ENCODE data around the gene ST3GAL3.

ST3GAL3 gene

GRCh38 chr1:43887748-43888147 is 180.4 kb downstream of the ST3GAL3 start:
- DNase-seq (ENCODE audit: low read depth, low spot score), result no peak

GRCh38 chr1:43890815-43891214 is 183.5 kb downstream of the ST3GAL3 start:
- H3K4me3 ChIP-seq (ENCODE audit: low read length), result no peak overlapping the region
- no peak for DNase-seq (ENCODE audit: low read depth, low spot score)

More at GRCh38 chr1:43887748-43888147, 180.4 kb downstream of the ST3GAL3 start:
- no peak overlapping the region for H3K4me3 ChIP-seq (ENCODE audit: low read length)

GRCh38 chr1:43893006-43893405 is 185.7 kb downstream of the ST3GAL3 start:
- DNase-seq (ENCODE audit: low read depth, low spot score), result no peak
- no peak overlapping the region for H3K4me3 ChIP-seq (ENCODE audit: low read length)

- no peak for DNase-seq (ENCODE audit: low read depth, low spot score)
- H3K4me3 ChIP-seq (ENCODE audit: low read length), result no peak overlapping the region
Observed at GRCh38 chr1:43898981-43899380, 191.6 kb downstream of the ST3GAL3 start.

GRCh38 chr1:43900386-43900785 is 193.1 kb downstream of the ST3GAL3 start:
- no peak for DNase-seq (ENCODE audit: low read depth, low spot score)
- no peak overlapping the region for H3K4me3 ChIP-seq (ENCODE audit: low read length)

GRCh38 chr1:43901196-43901961 is 194.0 kb downstream of the ST3GAL3 start:
- H3K4me3 ChIP-seq (ENCODE audit: low read length), result no peak overlapping the region
- DNase-seq (ENCODE audit: low read depth, low spot score), result no peak

- H3K4me3 ChIP-seq (ENCODE audit: low read length), result no peak overlapping the region
- DNase-seq (ENCODE audit: low read depth, low spot score), result no peak
Observed at GRCh38 chr1:43902058-43902831, 194.9 kb downstream of the ST3GAL3 start.

- H3K4me3 ChIP-seq (ENCODE audit: low read length), result no peak overlapping the region
- no peak for DNase-seq (ENCODE audit: low read depth, low spot score)
Observed at GRCh38 chr1:43904660-43905551, 197.6 kb downstream of the ST3GAL3 start.

- no peak for DNase-seq (ENCODE audit: low read depth, low spot score)
- no peak overlapping the region for H3K4me3 ChIP-seq (ENCODE audit: low read length)
Observed at GRCh38 chr1:43908226-43908625, 200.9 kb downstream of the ST3GAL3 start.

GRCh38 chr1:43908858-43909257 is 201.5 kb downstream of the ST3GAL3 start:
- H3K4me3 ChIP-seq (ENCODE audit: low read length), result no peak overlapping the region
- no peak for DNase-seq (ENCODE audit: low read depth, low spot score)

- no peak for DNase-seq (ENCODE audit: low read depth, low spot score)
- H3K4me3 ChIP-seq (ENCODE audit: low read length), result no peak overlapping the region
Observed at GRCh38 chr1:43910343-43910742, 203.0 kb downstream of the ST3GAL3 start.

- no peak overlapping the region for H3K4me3 ChIP-seq (ENCODE audit: low read length)
- no peak for DNase-seq (ENCODE audit: low read depth, low spot score)
Observed at GRCh38 chr1:43912607-43913006, 205.3 kb downstream of the ST3GAL3 start.

GRCh38 chr1:43913051-43913501 is 205.7 kb downstream of the ST3GAL3 start:
- no peak for DNase-seq (ENCODE audit: low read depth, low spot score)
- H3K4me3 ChIP-seq (ENCODE audit: low read length), result no peak overlapping the region

- DNase-seq (ENCODE audit: low read depth, low spot score), result no peak
- no peak overlapping the region for H3K4me3 ChIP-seq (ENCODE audit: low read length)
Observed at GRCh38 chr1:43913666-43914360, 206.5 kb downstream of the ST3GAL3 start.

- H3K4me3 ChIP-seq (ENCODE audit: low read length), result no peak overlapping the region
- DNase-seq (ENCODE audit: low read depth, low spot score), result no peak
Observed at GRCh38 chr1:43914576-43915525, 207.5 kb downstream of the ST3GAL3 start.

- H3K4me3 ChIP-seq (ENCODE audit: low read length), result no peak overlapping the region
- DNase-seq (ENCODE audit: low read depth, low spot score), result peak; percentile 71
Observed at GRCh38 chr1:43919906-43920305, 212.6 kb downstream of the ST3GAL3 start.

- DNase-seq (ENCODE audit: low read depth, low spot score), result no peak
Observed at GRCh38 chr1:43921022-43921421, 213.7 kb downstream of the ST3GAL3 start.

GRCh38 chr1:43924516-43924915 is 217.2 kb downstream of the ST3GAL3 start:
- H3K4me3 ChIP-seq (ENCODE audit: low read length), result no peak overlapping the region
- DNase-seq (ENCODE audit: low read depth, low spot score), result no peak

More at GRCh38 chr1:43921022-43921421, 213.7 kb downstream of the ST3GAL3 start:
- no peak overlapping the region for H3K4me3 ChIP-seq (ENCODE audit: low read length)
